ENCODE data around the gene APOBEC3A.

The APOBEC3A gene

GRCh38 chr22:38957046-38957770 lies at the start of gene APOBEC3A:
Gene APOBEC3A, plus strand, starts transcription at chr22:38957609. Its CDS starts 83 bp downstream, at chr22:38957692.
- DNase-seq (ENCODE audit: low read depth), result no peak

GRCh38 chr22:38907767-38908166 lies 49.6 kb upstream of the APOBEC3A start:
- no peak for DNase-seq (ENCODE audit: low read depth)

GRCh38 chr22:38911434-38911833 lies 46.0 kb upstream of the APOBEC3A start:
- DNase-seq (ENCODE audit: low read depth), result no peak

- DNase-seq (ENCODE audit: low read depth), result no peak
Observed at GRCh38 chr22:38919631-38920190, 37.7 kb upstream of the APOBEC3A start.

- DNase-seq (ENCODE audit: low read depth), result no peak
Observed at GRCh38 chr22:38921120-38921519, 36.3 kb upstream of the APOBEC3A start.

GRCh38 chr22:38921806-38922205 lies 35.6 kb upstream of the APOBEC3A start:
- DNase-seq (ENCODE audit: low read depth), result no peak

- no peak for DNase-seq (ENCODE audit: low read depth)
Observed at GRCh38 chr22:38923463-38924346, 33.7 kb upstream of the APOBEC3A start.

GRCh38 chr22:38924347-38924952 lies 33.0 kb upstream of the APOBEC3A start:
- no peak for DNase-seq (ENCODE audit: low read depth)

GRCh38 chr22:38925571-38926041 lies 31.8 kb upstream of the APOBEC3A start:
- DNase-seq (ENCODE audit: low read depth), result no peak

- peak; percentile 33 for DNase-seq (ENCODE audit: low read depth)
Observed at GRCh38 chr22:38927033-38927781, 30.2 kb upstream of the APOBEC3A start.

- DNase-seq (ENCODE audit: low read depth), result no peak
Observed at GRCh38 chr22:38930512-38930911, 26.9 kb upstream of the APOBEC3A start.

GRCh38 chr22:38935023-38935422 lies 22.4 kb upstream of the APOBEC3A start:
- DNase-seq (ENCODE audit: low read depth), result no peak

- DNase-seq (ENCODE audit: low read depth), result no peak
Observed at GRCh38 chr22:38935616-38936015, 21.8 kb upstream of the APOBEC3A start.

- DNase-seq (ENCODE audit: low read depth), result no peak
Observed at GRCh38 chr22:38936562-38936961, 20.8 kb upstream of the APOBEC3A start.

- no peak for DNase-seq (ENCODE audit: low read depth)
Observed at GRCh38 chr22:38937036-38937435, 20.4 kb upstream of the APOBEC3A start.

- no peak for DNase-seq (ENCODE audit: low read depth)
Observed at GRCh38 chr22:38937541-38937940, 19.9 kb upstream of the APOBEC3A start.

GRCh38 chr22:38938221-38938620 lies 19.2 kb upstream of the APOBEC3A start:
- no peak for DNase-seq (ENCODE audit: low read depth)

GRCh38 chr22:38938925-38939324 lies 18.5 kb upstream of the APOBEC3A start:
- DNase-seq (ENCODE audit: low read depth), result no peak

- DNase-seq (ENCODE audit: low read depth), result no peak
Observed at GRCh38 chr22:38940811-38941384, 16.5 kb upstream of the APOBEC3A start.

- peak; percentile 63 for DNase-seq (ENCODE audit: low read depth)
Observed at GRCh38 chr22:38941488-38941987, 15.9 kb upstream of the APOBEC3A start.

- no peak for DNase-seq (ENCODE audit: low read depth)
Observed at GRCh38 chr22:38942702-38943101, 14.7 kb upstream of the APOBEC3A start.
